OCI-M2 (cell line): ENCODE results near the gene OTULIN.

ENCODE experiments used
- DNase-seq: peaks from one replicate; lab custom pipeline; 2025; ENCODE audit not compliant: unreplicated experiment; lab: John Stamatoyannopoulos, UW

OTULIN gene

GRCh38 chr5:14741131-14741530 lies 76.6 kb downstream of the OTULIN start:
- DNase-seq: no peak

- no peak for DNase-seq
These were observed 77.4 kb downstream of the OTULIN start for GRCh38 chr5:14741801-14742440.

GRCh38 chr5:14742498-14742897 lies 78.0 kb downstream of the OTULIN start:
- no peak for DNase-seq

DNA sequence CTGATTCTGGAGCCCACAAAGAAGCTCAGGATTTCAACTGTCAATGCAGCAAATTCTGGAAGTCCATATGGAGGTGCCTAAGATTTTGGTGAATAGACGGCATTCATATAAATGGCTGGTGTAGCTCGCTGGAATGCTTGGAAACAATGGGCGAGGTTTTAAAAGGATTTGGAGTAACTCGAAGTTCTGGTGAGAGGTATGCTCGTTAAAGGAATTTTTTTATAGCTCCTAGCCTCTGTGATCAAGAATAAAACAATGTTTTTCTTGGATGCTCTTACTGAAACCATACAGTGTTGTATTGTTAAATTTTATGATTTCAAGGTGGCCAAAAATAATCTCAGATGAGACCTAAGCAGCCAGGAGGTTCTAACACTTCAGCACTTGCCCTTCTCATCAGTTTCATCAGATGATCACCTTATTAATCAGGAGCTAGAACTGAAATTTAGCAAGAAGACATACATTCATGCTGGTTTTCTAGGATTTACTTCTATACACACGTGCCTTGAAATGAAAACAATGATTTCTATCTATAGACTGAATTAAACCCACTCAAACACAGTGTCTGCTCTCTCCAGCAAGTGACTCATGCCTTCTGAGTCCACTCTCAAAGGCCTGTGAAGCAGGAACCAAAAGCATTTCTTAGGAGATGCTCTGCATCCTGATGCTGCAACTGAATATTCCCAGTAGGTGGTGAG lies 79.2 kb downstream of the OTULIN start:
- no peak for DNase-seq

DNA sequence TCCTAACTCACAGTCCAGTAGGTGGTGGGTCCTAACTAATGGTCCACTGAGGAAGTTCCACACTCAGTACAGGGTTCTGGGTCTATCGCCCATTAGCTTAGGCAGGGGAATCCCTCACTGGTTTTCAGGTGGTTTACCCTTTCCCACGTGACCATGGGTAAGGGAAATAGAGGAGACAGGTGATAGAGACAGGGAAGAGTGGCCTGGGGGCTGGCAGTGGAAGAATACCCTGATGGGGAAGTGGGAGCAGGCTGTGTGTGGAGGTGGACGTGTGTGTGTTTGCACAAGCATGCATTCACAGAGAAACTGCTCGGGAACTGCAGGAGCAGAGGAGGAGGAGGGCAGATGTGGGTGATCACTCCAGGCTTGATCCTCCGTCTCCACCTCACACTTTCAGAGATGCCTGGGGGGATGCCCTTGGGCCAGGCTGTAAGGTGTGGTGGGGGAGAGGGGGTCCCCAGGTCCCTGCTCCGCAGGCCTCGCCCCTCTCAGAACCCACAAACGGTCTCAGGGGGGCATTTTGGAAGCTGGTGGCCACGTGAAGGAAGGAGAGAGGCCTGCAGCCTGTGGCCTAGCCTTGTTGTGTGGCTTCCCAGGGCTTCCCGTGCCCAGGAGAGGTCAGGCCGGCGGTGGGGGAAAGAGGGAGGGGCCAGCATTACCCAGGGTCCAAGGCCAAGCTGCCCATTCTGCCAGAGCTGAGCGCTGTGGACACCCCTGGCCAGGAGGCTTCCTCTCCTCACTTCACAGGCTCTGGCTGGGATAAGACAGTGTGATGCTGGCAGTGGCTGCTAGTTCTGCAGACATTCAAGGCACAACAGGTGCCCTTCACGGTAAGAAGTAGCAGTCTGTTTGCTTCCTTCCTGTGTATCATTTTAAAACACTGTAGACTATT lies 80.0 kb downstream of the OTULIN start:
- DNase-seq: no peak

DNA sequence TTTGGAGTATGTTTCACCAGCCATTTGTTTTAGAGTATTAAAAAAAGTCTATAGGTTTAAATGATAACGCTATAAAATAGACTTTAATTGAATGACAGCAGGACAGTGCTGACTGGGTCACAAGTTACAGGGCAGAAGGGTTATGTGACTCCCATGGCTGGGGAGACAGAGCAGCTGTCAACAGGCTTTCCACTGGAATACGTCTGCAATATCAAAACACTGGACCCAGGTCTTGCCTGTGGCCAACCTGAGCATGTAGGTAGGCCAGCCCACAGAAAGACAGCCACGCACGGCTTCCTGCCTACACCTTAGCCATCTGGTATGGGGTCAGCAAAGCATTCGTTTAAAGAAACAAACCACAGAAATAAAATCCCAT lies 80.7 kb downstream of the OTULIN start:
- no peak for DNase-seq

DNA sequence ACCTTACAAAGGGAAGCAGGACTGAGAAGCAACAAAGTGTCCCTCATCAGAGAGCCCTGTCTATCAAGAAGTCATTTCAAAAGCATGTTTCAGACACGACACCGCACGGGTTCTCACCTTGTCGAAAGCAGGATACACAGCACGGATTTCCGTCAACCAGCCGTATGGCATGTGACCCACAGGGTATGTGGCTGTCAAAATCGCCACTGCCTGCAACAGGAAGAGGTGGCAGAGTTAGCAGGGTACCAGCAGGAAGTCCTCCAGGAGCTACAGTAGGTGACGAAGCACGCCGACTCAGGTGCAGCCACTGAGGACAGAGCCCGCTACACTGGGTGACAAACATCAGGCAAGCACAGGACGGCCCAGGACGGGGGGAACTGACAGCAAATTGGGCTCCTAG lies 81.2 kb downstream of the OTULIN start:
- no peak for DNase-seq

DNA sequence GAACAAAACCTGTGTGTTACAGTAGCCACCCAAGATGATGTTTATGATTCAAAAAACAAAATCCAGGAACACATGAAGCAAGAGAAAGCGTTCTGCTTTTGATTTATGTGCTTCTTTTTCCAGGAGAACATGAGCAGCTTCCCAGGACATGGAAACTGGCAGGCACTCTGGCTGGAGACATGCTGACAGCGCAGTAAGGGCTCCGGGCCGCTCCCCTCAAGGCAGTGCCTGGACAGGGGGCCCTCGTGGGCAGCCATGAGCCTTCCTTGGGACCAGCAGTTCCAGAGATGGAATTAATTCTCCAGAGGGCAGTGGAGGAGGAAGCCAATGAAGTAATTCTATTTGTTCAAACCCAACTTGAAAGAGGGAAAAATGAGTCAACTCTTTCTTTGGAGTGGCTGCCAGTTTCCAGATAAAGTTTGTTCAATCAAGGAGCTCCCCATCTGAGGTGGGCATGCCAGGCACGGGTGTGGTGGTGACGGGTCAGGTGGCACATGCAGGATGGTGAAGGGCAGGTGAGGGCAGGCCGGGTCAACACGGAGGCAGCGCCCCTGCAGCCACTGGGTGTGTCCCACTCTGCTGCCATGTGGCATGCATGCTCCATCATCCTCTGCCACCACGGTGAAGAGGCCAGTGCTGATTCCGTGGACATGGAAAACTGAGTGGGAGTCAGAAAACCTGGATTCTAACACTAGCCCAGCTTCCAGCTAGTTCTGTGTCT lies 83.8 kb downstream of the OTULIN start:
- no peak for DNase-seq
